ENCODE results near the gene UNKL. TPM values are rescaled to one million over a fixed set of nuclear protein-coding genes. Genes with fewer than 3 reads are reported as not detected.

The UNKL gene
- total and polyA plus RNA-seq, 2 of the 8 experiments (the other 6 are each of a cell fraction or from before 2014, with no cell fraction given): 25.1 to 31.8 TPM

DNA sequence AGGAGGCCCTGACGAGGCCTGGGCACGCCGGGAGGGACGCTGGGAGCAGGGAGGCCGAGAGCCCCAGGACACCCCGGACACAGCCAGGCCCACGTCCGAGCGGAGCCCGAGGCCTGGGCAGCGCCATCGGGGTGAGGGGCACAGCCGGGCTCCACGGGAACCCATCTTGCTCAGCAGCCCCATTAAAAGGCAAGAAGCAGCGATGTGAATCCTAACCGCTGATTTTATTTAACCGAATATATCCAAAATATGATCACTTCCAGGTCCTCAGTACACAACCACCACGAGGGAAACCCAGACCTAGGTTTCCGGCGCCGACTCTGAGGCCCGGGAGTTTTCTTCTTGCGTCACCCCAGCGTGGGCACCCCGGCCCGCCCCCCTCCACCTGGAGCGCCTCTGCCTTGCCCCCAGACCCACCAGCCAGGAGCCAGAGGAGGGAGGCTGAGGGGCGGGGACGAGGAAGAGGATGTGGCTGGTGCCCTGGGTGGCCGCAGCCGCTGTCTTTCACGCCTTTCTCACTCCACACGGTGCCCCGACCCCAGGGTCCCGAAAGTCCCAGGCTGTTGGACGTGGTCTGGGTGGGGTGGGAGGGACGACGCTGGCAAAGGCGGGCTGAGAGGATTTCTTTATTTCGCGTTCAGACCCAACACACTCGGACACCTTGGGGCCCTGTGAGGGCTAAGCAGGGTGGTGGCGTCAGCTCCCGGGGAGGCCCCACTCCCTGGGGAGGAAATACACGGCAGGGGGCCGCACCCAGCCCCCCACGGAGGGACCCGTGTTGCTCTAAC lies 30.4 kb upstream of the UNKL start:
- H3K23me2 ChIP-seq (ENCODE audit: low read depth, low read length): no peaks in the 10 kb centered on the region
- H3K36me3 ChIP-seq (ENCODE audit: control insufficient read depth in 2 of 4, insufficient read depth in 4 of 4, low read length in 3 of 4): peaks cover 0 to 21% (median 3%) of the 10 kb centered on the region in 4 experiments; a peak in 3 of 8 replicates
- no peak overlapping the region for H2BK20ac ChIP-seq (ENCODE audit: low read length)
- H3K18ac ChIP-seq (ENCODE audit: extremely low read depth, low read length): no peak overlapping the region
- no peaks in the 10 kb centered on the region for H3K79me2 ChIP-seq (ENCODE audit: control insufficient read depth in 1 of 2, insufficient read depth in 2 of 2, low read length in 2 of 2)
- H3K27me3 ChIP-seq (replicated peaks in 1 of 4; ENCODE audit: control insufficient read depth in 3 of 4, extremely low read depth in 1 of 4, insufficient read depth in 3 of 4, low read length in 3 of 4): no peaks in the 10 kb centered on the region
- H3K79me1 ChIP-seq (ENCODE audit: low read depth, low read length): no peaks in the 10 kb centered on the region
- WGBS, 2 experiments (ENCODE audit: extremely low coverage in 1 of 2, insufficient coverage in 1 of 2, insufficient read length in 1 of 2, insufficient replicate concordance in 2 of 2, low coverage in 1 of 2, low lambda C conversion rate in 2 of 2, missing lambda C conversion rate in 1 of 2): 88% methylated on average over 34 of the region's 48 CpGs; no CpG with 5 or more reads in 1 of the 2 experiments
- no peak overlapping the region for H2AFZ ChIP-seq (ENCODE audit: low read length)
- no peak overlapping the region for H2BK12ac ChIP-seq (ENCODE audit: low read depth, low read length)
- H3K9ac ChIP-seq (replicated peaks in 1 of 4; ENCODE audit: extremely low read depth in 1 of 4, low read depth in 3 of 4, low read length in 3 of 4): no peak overlapping the region
- H4K91ac ChIP-seq (replicated peaks; ENCODE audit: insufficient read length, low read length): no peak overlapping the region
- no peak overlapping the region for H2BK120ac ChIP-seq (replicated peaks; ENCODE audit: low read depth, low read length)
- no peak overlapping the region for H2BK15ac ChIP-seq (ENCODE audit: low read length)
- ChIA-PET CTCF (ENCODE audit: partially characterized antibody) (interaction anchor here (1.4 to 3.9 kb wide), 5 partner anchors 11 to 80 kb away, joined by 3 to 20 read pairs (median 5); no protein-coding TSS in a partner anchor), POLR2A (ENCODE audit: partially characterized antibody) (interaction anchor here (1.2 to 2.0 kb wide), 6 partner anchors 8 to 69 kb away, joined by 3 to 6 read pairs (median 4); partner anchors contain the start of genes PERCC1 and TELO2)
- FAIRE-seq: no peak
- DNase-seq (ENCODE audit: low read depth in 1 of 2, low spot score in 2 of 2): no peak
- no peak overlapping the region for H2BK5ac ChIP-seq (ENCODE audit: low read depth, low read length)
- no peak overlapping the region for H3K56ac ChIP-seq (replicated peaks; ENCODE audit: insufficient read length, low read depth, low read length)
- peak overlapping the region; percentile 92; the same call in 1 of the 2 replicates for H4K8ac ChIP-seq (ENCODE audit: extremely low read depth, insufficient read depth, low read length)
- H4K5ac ChIP-seq (ENCODE audit: insufficient read length, low read depth, low read length): no peak overlapping the region
- no peak overlapping the region for H3K4me3 ChIP-seq (ENCODE audit: extremely low read depth in 1 of 4, insufficient read depth in 2 of 4, low read depth in 3 of 4, low read length in 4 of 4)
- H3K27ac ChIP-seq (ENCODE audit: low read depth, low read length): no peak overlapping the region
- no peak overlapping the region for H3K14ac ChIP-seq (ENCODE audit: insufficient read length)
- no peak overlapping the region for H3K4ac ChIP-seq (replicated peaks; ENCODE audit: insufficient read length, low read depth, low read length)
- no peak overlapping the region for H3K4me2 ChIP-seq (ENCODE audit: insufficient read depth in 1 of 2, low read depth in 2 of 2, low read length in 2 of 2)
- H3K23ac ChIP-seq (ENCODE audit: insufficient read length): no peak overlapping the region
- H2AK5ac ChIP-seq (ENCODE audit: low read depth, low read length): no peak overlapping the region
- peaks cover 0 to 7% of the 10 kb centered on the region in 2 experiments for H4K20me1 ChIP-seq (replicated peaks in 1 of 2; ENCODE audit: control insufficient read depth in 1 of 2, insufficient read depth in 2 of 2, low read length in 2 of 2)
- no peaks in the 10 kb centered on the region for H3K9me3 ChIP-seq (ENCODE audit: insufficient read depth in 2 of 2, low read depth in 1 of 2, low read length in 1 of 2)
- no peaks in the 10 kb centered on the region for H3K4me1 ChIP-seq (replicated peaks in 1 of 4; ENCODE audit: control insufficient read depth in 3 of 4, insufficient read depth in 4 of 4, low read length in 3 of 4)
- no peak for TF ChIP-seq PHF8 (conservative IDR thresholded peaks at IDR 0.05; ENCODE audit: low read depth, low read length)
- no peak for TF ChIP-seq E2F6 (IDR thresholded peaks at IDR 0.05)
- no peak for TF ChIP-seq KDM1A (IDR thresholded peaks at IDR 0.05; ENCODE audit: borderline replicate concordance, low read length)
- TF ChIP-seq ZNF274 (IDR thresholded peaks at IDR 0.05; ENCODE audit: borderline replicate concordance, extremely low read depth, low read length): no peak
- TF ChIP-seq, protein P1, sequence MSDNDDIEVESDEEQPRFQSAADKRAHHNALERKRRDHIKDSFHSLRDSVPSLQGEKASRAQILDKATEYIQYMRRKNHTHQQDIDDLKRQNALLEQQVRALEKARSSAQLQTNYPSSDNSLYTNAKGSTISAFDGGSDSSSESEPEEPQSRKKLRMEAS (IDR thresholded peaks at IDR 0.05): no peak
- no peak for TF ChIP-seq CTCF (IDR thresholded peaks at IDR 0.05; ENCODE audit: control extremely low read depth in 1 of 3, insufficient read depth in 1 of 3, low read depth in 1 of 3, low read length in 3 of 3)
- TF ChIP-seq RBBP5 (IDR thresholded peaks at IDR 0.05; ENCODE audit: borderline replicate concordance, low read depth, low read length): no peak
- TF ChIP-seq POU5F1 (IDR thresholded peaks at IDR 0.05; ENCODE audit: low read depth, low read length): no peak
